SK-N-SH (cell line): Measurements from ENCODE around the gene KCNJ11. TPM values are rescaled to one million over a fixed set of nuclear protein-coding genes. Genes with fewer than 3 reads are reported as not detected.

Experiments used
- CTCF ChIA-PET: fragments of 300-600, 350-600 bp; formaldehyde crosslinking; extraction: SDS; loops from one replicate; lab custom pipeline; 2021; lab: Yijun Ruan, JAX
- POLR2A ChIA-PET: fragments of 350-600 bp; sonication (Branson Sonifier 250); formaldehyde crosslinking; extraction: SDS; loops from one replicate; lab custom pipeline; 2020; ENCODE audit warnings: antibody characterized with exemption, inconsistent platforms; lab: Yijun Ruan, JAX
- DNase-seq: peaks from one replicate; pipeline ENCODE4 v3.0.0; 2012
- H2AFZ ChIP-seq: fragments of 200-600 bp; sonication (generic); 2 replicates; pipeline ENCODE4 v1.8.1; 2016; ENCODE audit warnings: antibody characterized with exemption, mild to moderate bottlenecking, low read depth
- H3F3A ChIP-seq: fragments of 200-600 bp; sonication (generic); replicated peaks from 2 replicates; pipeline ENCODE3; 2016; ENCODE audit warnings: antibody characterized with exemption, mild to moderate bottlenecking; ENCODE audit not compliant: insufficient read depth
- H3K27ac ChIP-seq, 2 experiments: fragments of 200-500 bp in 1 of 2; fragments of 200-600 bp in 1 of 2; sonication (Bioruptor generic) in 1 of 2; sonication (generic), shearing (Covaris generic) in 1 of 2; 2 replicates each; pipeline versions ENCODE4 v1.5.1 to v1.6.1; 2014 to 2016; ENCODE audit warnings: low read depth in 2 of 2, inconsistent platforms in 1 of 2, low read length in 1 of 2, mild to moderate bottlenecking in 1 of 2, mixed read lengths in 1 of 2
- H3K27me3 ChIP-seq: fragments of 200-600 bp; sonication (generic), shearing (Covaris generic); 2 replicates; pipeline ENCODE4 v1.6.1; 2016; ENCODE audit warnings: mixed run types; ENCODE audit not compliant: insufficient read depth
- H3K36me3 ChIP-seq, 2 experiments: fragments of 200-500 bp in 1 of 2; fragments of 200-600 bp in 1 of 2; sonication (Bioruptor generic) in 1 of 2; sonication (generic) in 1 of 2; replicated peaks in 1 of 2; 2 replicates each; pipeline versions ENCODE3 to v1.5.1; 2014 to 2016; ENCODE audit warnings: low read length in 1 of 2, mild to moderate bottlenecking in 1 of 2; ENCODE audit not compliant: insufficient read depth in 2 of 2, control insufficient read depth in 1 of 2
- H3K4me1 ChIP-seq, 2 experiments: fragments of 200-500 bp in 1 of 2; fragments of 200-600 bp in 1 of 2; sonication (Bioruptor generic) in 1 of 2; sonication (generic), shearing (Covaris generic) in 1 of 2; 2 replicates each; pipeline versions ENCODE4 v1.5.1 to v1.6.1; 2014 to 2016; ENCODE audit warnings: low read depth in 1 of 2, low read length in 1 of 2, mixed run types in 1 of 2; ENCODE audit not compliant: insufficient read depth in 2 of 2, control insufficient read depth in 1 of 2
- H3K4me2 ChIP-seq: fragments of 200-600 bp; sonication (generic), shearing (Covaris generic); 2 replicates; pipeline ENCODE4 v1.6.1; 2017; ENCODE audit warnings: mixed run types
- H3K4me3 ChIP-seq, 2 experiments: fragments of 200-500 bp in 1 of 2; fragments of 200-600 bp in 1 of 2; sonication (Bioruptor generic) in 1 of 2; sonication (generic), shearing (Covaris generic) in 1 of 2; 2 replicates each; pipeline versions ENCODE4 v1.5.1 to v1.8.1; 2014 to 2016; ENCODE audit warnings: low read depth in 2 of 2, inconsistent platforms in 1 of 2, low read length in 1 of 2, mild to moderate bottlenecking in 1 of 2, mixed read lengths in 1 of 2, moderate library complexity in 1 of 2
- H3K79me2 ChIP-seq: fragments of 200-600 bp; sonication (generic); 2 replicates; pipeline ENCODE4 v1.8.1; 2017; ENCODE audit warnings: mild to moderate bottlenecking; ENCODE audit not compliant: insufficient read depth
- H3K9ac ChIP-seq: fragments of 200-600 bp; sonication (generic); 2 replicates; pipeline ENCODE4 v1.6.1; 2017; ENCODE audit warnings: mixed run types
- H3K9me2 ChIP-seq: fragments of 200-600 bp; sonication (generic); 2 replicates; pipeline ENCODE4 v1.6.1; 2017; ENCODE audit warnings: mixed run types
- H3K9me3 ChIP-seq: fragments of 200-600 bp; sonication (generic); 2 replicates; pipeline ENCODE4 v1.6.1; 2017; ENCODE audit warnings: mixed run types, mild to moderate bottlenecking, moderate library complexity
- H4K20me1 ChIP-seq: fragments of 200-600 bp; sonication (generic); 2 replicates; pipeline ENCODE4 v1.6.1; 2017; ENCODE audit warnings: mild to moderate bottlenecking, mixed run types; ENCODE audit not compliant: insufficient read depth
- CHD2 ChIP-seq: fragments of 150-350 bp; IDR thresholded peaks from 2 replicates; pipeline ENCODE4 v1.6.1; 2018; ENCODE audit warnings: low read length; ENCODE audit not compliant: partially characterized antibody
- EZH2phosphoT487 ChIP-seq: fragments of 200-600 bp; sonication (generic); IDR thresholded peaks from 2 replicates; pipeline ENCODE4 v1.6.1; 2017; ENCODE audit warnings: low read depth, mixed run types, mild to moderate bottlenecking, antibody characterized with exemption, moderate library complexity, borderline replicate concordance
- FOSL2 ChIP-seq: IDR thresholded peaks from 2 replicates; pipeline ENCODE4 v1.4.0; 2012; ENCODE audit warnings: low read depth, mild to moderate bottlenecking, moderate library complexity, borderline replicate concordance
- FOXM1 ChIP-seq: IDR thresholded peaks from 2 replicates; pipeline ENCODE4 v1.4.0; 2012; ENCODE audit warnings: low read depth, mild to moderate bottlenecking
- GABPA ChIP-seq: IDR thresholded peaks from 2 replicates; pipeline ENCODE4 v1.4.0; 2012; ENCODE audit warnings: low read depth, mild to moderate bottlenecking
- JUND ChIP-seq: IDR thresholded peaks from 2 replicates; pipeline ENCODE4 v1.4.0; 2012
- NFIC ChIP-seq: IDR thresholded peaks from 2 replicates; pipeline ENCODE4 v1.4.0; 2012; ENCODE audit warnings: borderline replicate concordance
- RAD21 ChIP-seq: IDR thresholded peaks from 2 replicates; pipeline ENCODE4 v1.6.1; 2012; ENCODE audit warnings: mild to moderate bottlenecking, low read length
- SIN3A ChIP-seq: IDR thresholded peaks from 2 replicates; pipeline ENCODE4 v1.6.1; 2012; ENCODE audit warnings: low read depth, mild to moderate bottlenecking, low read length, moderate library complexity, borderline replicate concordance
- SMC3 ChIP-seq: IDR thresholded peaks from 2 replicates; pipeline ENCODE4 v1.6.1; 2012; ENCODE audit warnings: low read depth, low read length, improper control_type of control experiment
- TAF1 ChIP-seq: IDR thresholded peaks from 2 replicates; pipeline ENCODE4 v1.6.1; 2012; ENCODE audit warnings: low read depth, mild to moderate bottlenecking, low read length, moderate library complexity, borderline replicate concordance
- USF2 ChIP-seq: fragments of 150-350 bp; IDR thresholded peaks from 2 replicates; pipeline ENCODE4 v1.6.1; 2017; ENCODE audit warnings: antibody characterized with exemption, low read length, low read depth, borderline replicate concordance
- YY1 ChIP-seq: IDR thresholded peaks from 2 replicates; pipeline ENCODE4 v1.4.0; 2012; ENCODE audit warnings: low read depth, mild to moderate bottlenecking
- WGBS: methylation state at CpG from one replicate; pipeline ENCODE4 v1.1.6; 2017; ENCODE audit warnings: low lambda C conversion rate; 5-methylcytosine and 5-hydroxymethylcytosine counted together
- polyA plus RNA-seq, 3 experiments: library from polyadenylated mRNA; depleted of rRNA; stranded (reverse); fragments of >200 nt; gene quantifications; 2 replicates each; pipeline ENCODE4 v1.2.3, GENCODE V29; 2012
- TF ChIP-seq, protein P1 (sequence below): fragments of 200-600 bp; sonication (generic); IDR thresholded peaks from 2 replicates; pipeline ENCODE4 v1.6.1; 2017; ENCODE audit warnings: antibody characterized with exemption, mild to moderate bottlenecking, moderate library complexity
- TF ChIP-seq, protein P2 (sequence below): IDR thresholded peaks from 2 replicates; pipeline ENCODE4; 2012
- TF ChIP-seq, protein P3 (sequence below): IDR thresholded peaks from 2 replicates; pipeline ENCODE4 v1.4.0; 2012; ENCODE audit warnings: low read depth, borderline replicate concordance

Gene KCNJ11
- polyA plus RNA-seq, 1 of the 3 experiments (the other 2 are of a cell fraction): 0.23 TPM

DNA sequence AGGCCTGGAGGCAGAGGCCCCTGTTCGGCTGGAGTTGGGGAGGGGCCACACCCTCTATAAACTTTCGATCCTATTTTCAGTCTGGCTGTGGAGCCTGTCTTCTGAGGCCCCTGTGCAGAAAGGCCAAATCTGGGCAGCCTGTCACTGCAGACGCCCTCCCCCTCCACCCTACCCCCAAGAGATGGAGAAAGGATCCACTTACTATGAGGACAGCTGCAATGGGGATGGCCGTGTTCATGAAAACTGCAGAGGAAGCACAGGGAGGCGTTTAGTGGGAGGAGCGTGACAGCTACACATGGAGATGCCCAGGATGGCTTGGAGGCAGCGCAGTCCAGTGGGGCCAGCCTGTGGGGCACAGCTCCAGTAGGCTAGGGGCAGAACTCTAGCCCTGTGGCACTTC, 43.5 kb upstream of the KCNJ11 start:
- 59% methylated on average over 7 of the region's 7 CpGs for WGBS
- POLR2A ChIA-PET: no interaction called here
- no peak overlapping the region for H2AFZ ChIP-seq
- H3K36me3 ChIP-seq: no peaks in the 10 kb centered on the region
- no peak for DNase-seq
- no peak overlapping the region for H3K4me3 ChIP-seq
- CTCF ChIA-PET: interaction anchor here (0.8 to 3.4 kb wide), 5 partner anchors 9 to 73 kb away, joined by 3 to 11 read pairs (median 3); partner anchors contain the start of gene KCNJ11
- no peak overlapping the region for H3K4me2 ChIP-seq
- no peaks in the 10 kb centered on the region for H3F3A ChIP-seq
- no peaks in the 10 kb centered on the region for H3K27me3 ChIP-seq
- H3K27ac ChIP-seq: no peak overlapping the region
- peaks cover 0 to 9% of the 10 kb centered on the region in 2 experiments; a peak in 1 of 4 replicates for H3K4me1 ChIP-seq
- H3K9me3 ChIP-seq: no peaks in the 10 kb centered on the region
- no peaks in the 10 kb centered on the region for H3K9me2 ChIP-seq
- no peaks in the 10 kb centered on the region for H3K79me2 ChIP-seq
- no peak overlapping the region for H3K9ac ChIP-seq
- H4K20me1 ChIP-seq: no peaks in the 10 kb centered on the region
- TF ChIP-seq, protein P1, sequence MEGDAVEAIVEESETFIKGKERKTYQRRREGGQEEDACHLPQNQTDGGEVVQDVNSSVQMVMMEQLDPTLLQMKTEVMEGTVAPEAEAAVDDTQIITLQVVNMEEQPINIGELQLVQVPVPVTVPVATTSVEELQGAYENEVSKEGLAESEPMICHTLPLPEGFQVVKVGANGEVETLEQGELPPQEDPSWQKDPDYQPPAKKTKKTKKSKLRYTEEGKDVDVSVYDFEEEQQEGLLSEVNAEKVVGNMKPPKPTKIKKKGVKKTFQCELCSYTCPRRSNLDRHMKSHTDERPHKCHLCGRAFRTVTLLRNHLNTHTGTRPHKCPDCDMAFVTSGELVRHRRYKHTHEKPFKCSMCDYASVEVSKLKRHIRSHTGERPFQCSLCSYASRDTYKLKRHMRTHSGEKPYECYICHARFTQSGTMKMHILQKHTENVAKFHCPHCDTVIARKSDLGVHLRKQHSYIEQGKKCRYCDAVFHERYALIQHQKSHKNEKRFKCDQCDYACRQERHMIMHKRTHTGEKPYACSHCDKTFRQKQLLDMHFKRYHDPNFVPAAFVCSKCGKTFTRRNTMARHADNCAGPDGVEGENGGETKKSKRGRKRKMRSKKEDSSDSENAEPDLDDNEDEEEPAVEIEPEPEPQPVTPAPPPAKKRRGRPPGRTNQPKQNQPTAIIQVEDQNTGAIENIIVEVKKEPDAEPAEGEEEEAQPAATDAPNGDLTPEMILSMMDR: no peak
- TF ChIP-seq RAD21 (no peak), JUND (no peak), SIN3A (no peak), USF2 (no peak), TAF1 (no peak), FOXM1 (no peak), CHD2 (no peak), GABPA (no peak), NFIC (no peak), EZH2phosphoT487 (no peak), FOSL2 (no peak), SMC3 (no peak), YY1 (no peak)
- TF ChIP-seq, protein P2, sequence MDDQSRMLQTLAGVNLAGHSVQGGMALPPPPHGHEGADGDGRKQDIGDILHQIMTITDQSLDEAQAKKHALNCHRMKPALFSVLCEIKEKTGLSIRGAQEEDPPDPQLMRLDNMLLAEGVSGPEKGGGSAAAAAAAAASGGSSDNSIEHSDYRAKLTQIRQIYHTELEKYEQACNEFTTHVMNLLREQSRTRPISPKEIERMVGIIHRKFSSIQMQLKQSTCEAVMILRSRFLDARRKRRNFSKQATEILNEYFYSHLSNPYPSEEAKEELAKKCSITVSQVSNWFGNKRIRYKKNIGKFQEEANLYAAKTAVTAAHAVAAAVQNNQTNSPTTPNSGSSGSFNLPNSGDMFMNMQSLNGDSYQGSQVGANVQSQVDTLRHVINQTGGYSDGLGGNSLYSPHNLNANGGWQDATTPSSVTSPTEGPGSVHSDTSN: no peak
- TF ChIP-seq, protein P3, sequence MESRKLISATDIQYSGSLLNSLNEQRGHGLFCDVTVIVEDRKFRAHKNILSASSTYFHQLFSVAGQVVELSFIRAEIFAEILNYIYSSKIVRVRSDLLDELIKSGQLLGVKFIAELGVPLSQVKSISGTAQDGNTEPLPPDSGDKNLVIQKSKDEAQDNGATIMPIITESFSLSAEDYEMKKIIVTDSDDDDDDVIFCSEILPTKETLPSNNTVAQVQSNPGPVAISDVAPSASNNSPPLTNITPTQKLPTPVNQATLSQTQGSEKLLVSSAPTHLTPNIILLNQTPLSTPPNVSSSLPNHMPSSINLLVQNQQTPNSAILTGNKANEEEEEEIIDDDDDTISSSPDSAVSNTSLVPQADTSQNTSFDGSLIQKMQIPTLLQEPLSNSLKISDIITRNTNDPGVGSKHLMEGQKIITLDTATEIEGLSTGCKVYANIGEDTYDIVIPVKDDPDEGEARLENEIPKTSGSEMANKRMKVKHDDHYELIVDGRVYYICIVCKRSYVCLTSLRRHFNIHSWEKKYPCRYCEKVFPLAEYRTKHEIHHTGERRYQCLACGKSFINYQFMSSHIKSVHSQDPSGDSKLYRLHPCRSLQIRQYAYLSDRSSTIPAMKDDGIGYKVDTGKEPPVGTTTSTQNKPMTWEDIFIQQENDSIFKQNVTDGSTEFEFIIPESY: no peak
- TF ChIP-seq, all 33 proteins: peak for 0
